ENCODE data around the gene OR6S1.
"Not testable (repeated sequence)": the region's sequence is repeated elsewhere in the genome, so short reads cannot be mapped to it uniquely, and the experiment has no call there.

Gene OR6S1

GRCh38 chr14:20667957-20668356, 26.5 kb upstream of the OR6S1 start:
- no peak for DNase-seq

GRCh38 chr14:20666400-20666961, 25.0 kb upstream of the OR6S1 start:
- not testable (repeated sequence) for DNase-seq

GRCh38 chr14:20662968-20663732, 21.7 kb upstream of the OR6S1 start:
- peak; percentile 52 for DNase-seq

GRCh38 chr14:20661197-20661596, 19.7 kb upstream of the OR6S1 start:
- no peak for DNase-seq

- no peak for DNase-seq
These were observed 18.4 kb upstream of the OR6S1 start for GRCh38 chr14:20659813-20660395.

- DNase-seq: no peak
These were observed 17.8 kb upstream of the OR6S1 start for GRCh38 chr14:20659336-20659735.

GRCh38 chr14:20658246-20658645, 16.8 kb upstream of the OR6S1 start:
- DNase-seq: no peak

GRCh38 chr14:20657216-20658211, 16.0 kb upstream of the OR6S1 start:
- DNase-seq: no peak

- no peak for DNase-seq
These were observed 14.8 kb upstream of the OR6S1 start for GRCh38 chr14:20656274-20656673.

- no peak for DNase-seq
These were observed 14.4 kb upstream of the OR6S1 start for GRCh38 chr14:20655851-20656250.

- DNase-seq: peak; percentile 71
These were observed 11.8 kb upstream of the OR6S1 start for GRCh38 chr14:20652996-20653975.

- no peak for DNase-seq
These were observed 4.0 kb upstream of the OR6S1 start for GRCh38 chr14:20645481-20645880.

GRCh38 chr14:20644520-20644919, 3.0 kb upstream of the OR6S1 start:
- DNase-seq: no peak

- not testable (repeated sequence) for DNase-seq
These were observed 1.3 kb upstream of the OR6S1 start for GRCh38 chr14:20642755-20643154.

- no peak for DNase-seq
These were observed 691 bp upstream of the OR6S1 start for GRCh38 chr14:20642182-20642581.

GRCh38 chr14:20632831-20633691, 8.4 kb downstream of the OR6S1 start:
- peak; percentile 87 for DNase-seq

- no peak for DNase-seq
These were observed 9.1 kb downstream of the OR6S1 start for GRCh38 chr14:20632448-20632830.

- DNase-seq: peak; percentile 71
These were observed 9.6 kb downstream of the OR6S1 start for GRCh38 chr14:20631880-20632389.

- peak; percentile 72 for DNase-seq
These were observed 10.2 kb downstream of the OR6S1 start for GRCh38 chr14:20631023-20631879.
